Chondrocyte (in vitro differentiated cells): ENCODE measurements around the gene CCL2. TPM values are rescaled to one million over a fixed set of nuclear protein-coding genes. Genes with fewer than 3 reads are reported as not detected.
A peak's percentile ranks its signal among the peaks of the same experiment; 100 is the strongest.

Source experiments
- DNase-seq: peaks from one replicate; pipeline ENCODE4 v3.0.0; 2021; ENCODE audit warnings: mixed read lengths, low spot score
- H3K27ac Mint-ChIP-seq: one replicate; pipeline ENCODE4 v1.8.0; 2021; ENCODE audit warnings: mild to moderate bottlenecking, moderate library complexity, mixed read lengths; ENCODE audit not compliant: unreplicated experiment
- H3K27me3 Mint-ChIP-seq: 2 replicates; pipeline ENCODE4 v1.8.0; 2021; ENCODE audit warnings: low read depth, mixed read lengths
- H3K36me3 Mint-ChIP-seq: 2 replicates; pipeline ENCODE4 v1.8.0; 2021; ENCODE audit warnings: low read depth, mixed read lengths
- H3K4me1 Mint-ChIP-seq: 2 replicates; pipeline ENCODE4 v1.8.0; 2021; ENCODE audit warnings: low read depth, mild to moderate bottlenecking, mixed read lengths
- H3K4me3 Mint-ChIP-seq: one replicate; pipeline ENCODE4 v1.8.0; 2021; ENCODE audit warnings: mild to moderate bottlenecking, moderate library complexity, mixed read lengths; ENCODE audit not compliant: unreplicated experiment
- H3K9me3 Mint-ChIP-seq: 2 replicates; pipeline ENCODE4 v1.8.0; 2021; ENCODE audit warnings: low read depth, mixed read lengths
- CTCF ChIP-seq: fragments of 200-600 bp; sonication (generic); IDR thresholded peaks from 2 replicates; pipeline ENCODE4 v1.5.0; 2021; ENCODE audit warnings: antibody characterized with exemption, mild to moderate bottlenecking, moderate library complexity
- total RNA-seq: library from RNA; stranded (reverse); gene quantifications from 3 replicates; pipeline ENCODE4 v1.2.1, GENCODE V29; 2021

Gene CCL2
- total RNA-seq, 1 donor from 2014 or later, result 36.6 TPM

GRCh38 chr17:34255841-34256240 lies 756 bp downstream of the CCL2 start:
- no peak for TF ChIP-seq CTCF
- Mint-ChIP-seq H3K4me3 (peak overlapping the region; percentile 74), H3K4me1 (peaks cover 77% of the 10 kb centered on the region)

GRCh38 chr17:34257299-34257985 lies 2.4 kb downstream of the CCL2 start:
- H3K9me3 Mint-ChIP-seq, result no peaks in the 10 kb centered on the region
- no peak overlapping the region for H3K4me3 Mint-ChIP-seq
- DNase-seq, result no peak
- no peak for TF ChIP-seq CTCF
- no peaks in the 10 kb centered on the region for H3K36me3 Mint-ChIP-seq
- no peaks in the 10 kb centered on the region for H3K27me3 Mint-ChIP-seq
- H3K4me1 Mint-ChIP-seq, result peaks cover 61% of the 10 kb centered on the region
- H3K27ac Mint-ChIP-seq, result no peak overlapping the region

More at GRCh38 chr17:34255841-34256240, 756 bp downstream of the CCL2 start:
- Mint-ChIP-seq H3K27me3 (no peaks in the 10 kb centered on the region), H3K9me3 (no peaks in the 10 kb centered on the region), H3K36me3 (no peaks in the 10 kb centered on the region), H3K27ac (peak overlapping the region; percentile 97)
- no peak for DNase-seq

- peaks cover 56% of the 10 kb centered on the region for H3K4me1 Mint-ChIP-seq
- H3K4me3 Mint-ChIP-seq, result no peak overlapping the region
- H3K36me3 Mint-ChIP-seq, result no peaks in the 10 kb centered on the region
- no peak overlapping the region for H3K27ac Mint-ChIP-seq
- no peaks in the 10 kb centered on the region for H3K27me3 Mint-ChIP-seq
- no peaks in the 10 kb centered on the region for H3K9me3 Mint-ChIP-seq
- DNase-seq, result no peak
- TF ChIP-seq CTCF, result no peak
Measured at GRCh38 chr17:34257986-34258326, 2.9 kb downstream of the CCL2 start.

- Mint-ChIP-seq H3K27ac (peak overlapping the region; percentile 55), H3K4me1 (peaks cover 44% of the 10 kb centered on the region), H3K27me3 (no peaks in the 10 kb centered on the region), H3K36me3 (no peaks in the 10 kb centered on the region), H3K4me3 (no peak overlapping the region), H3K9me3 (no peaks in the 10 kb centered on the region)
- DNase-seq, result no peak
- TF ChIP-seq CTCF, result no peak
Measured at GRCh38 chr17:34259146-34259545, 4.1 kb downstream of the CCL2 start.

GRCh38 chr17:34260861-34261260 lies 5.8 kb downstream of the CCL2 start:
- DNase-seq, result no peak
- Mint-ChIP-seq H3K4me3 (no peak overlapping the region), H3K36me3 (no peaks in the 10 kb centered on the region), H3K9me3 (no peaks in the 10 kb centered on the region), H3K4me1 (peaks cover 27% of the 10 kb centered on the region), H3K27me3 (peaks cover 8% of the 10 kb centered on the region), H3K27ac (no peak overlapping the region)
- no peak for TF ChIP-seq CTCF
